K562 (cell line): ENCODE results near the gene ZNF652. TPM values are rescaled to one million over a fixed set of nuclear protein-coding genes. Genes with fewer than 3 reads are reported as not detected.

ENCODE experiments used
- ATAC-seq: fragments of 200-7000 bp; cut with Tn5 transposase; 3 replicates; pipeline ENCODE4 v1.9.1; 2020; ENCODE audit warnings: moderate library complexity
- BruUV-seq: library from RNA; stranded (reverse); fragments of 400-500 nt; replicated peaks from 2 replicates; lab custom pipeline; 2021; lab: Mats Ljungman, UMichigan
- CTCF ChIA-PET: fragments of 300-600 bp; formaldehyde crosslinking; extraction: SDS; loops from one replicate; lab custom pipeline; 2021; ENCODE audit warnings: low intra/inter-chr PET ratio; lab: Yijun Ruan, JAX
- POLR2A ChIA-PET: fragments of 300-600, 350-650 bp; sonication (Branson Sonifier 250); formaldehyde crosslinking; extraction: SDS; loops from one replicate; lab custom pipeline; 2021; ENCODE audit warnings: antibody characterized with exemption, inconsistent platforms; lab: Yijun Ruan, JAX
- DNase-seq, 4 experiments: peaks; one replicate each; pipeline versions ENCODE4 v3.0.0 to v3.0.0-alpha.2; 2011 to 2018; ENCODE audit warnings: low spot score in 3 of 4, mixed read lengths in 3 of 4; ENCODE audit errors: extremely low read depth in 1 of 4
- FAIRE-seq: peaks from 2 replicates; lab custom pipeline; 2011; peaks lifted over from hg19 to GRCh38; lab: Jason Lieb, UNC
- H2AFZ ChIP-seq: 2 replicates; pipeline ENCODE4 v1.6.0; 2011; ENCODE audit warnings: low read depth, low read length, control low read depth, inconsistent platforms
- H3K27ac ChIP-seq: fragments of 200-600 bp; 3 replicates; pipeline ENCODE4 v1.8.0; 2011; ENCODE audit warnings: low read depth, mild to moderate bottlenecking, control low read depth, inconsistent platforms, low read length, moderate library complexity, mixed read lengths; ENCODE audit errors: extremely low read depth
- H3K27me3 ChIP-seq, 2 experiments: fragments of 300-600 bp in 1 of 2; 2 replicates in 1 of 2; 3 replicates in 1 of 2; pipeline versions ENCODE4 v1.6.0 to v1.8.0; 2011; ENCODE audit warnings: inconsistent platforms in 2 of 2, low read length in 2 of 2, mild to moderate bottlenecking in 1 of 2, mixed read lengths in 1 of 2, moderate library complexity in 1 of 2; ENCODE audit not compliant: control insufficient read depth in 2 of 2, insufficient read depth in 2 of 2
- H3K36me3 ChIP-seq: fragments of 300-600 bp; 3 replicates; pipeline ENCODE4 v1.8.0; 2011; ENCODE audit warnings: mild to moderate bottlenecking, low read length, inconsistent platforms; ENCODE audit not compliant: control insufficient read depth, insufficient read depth
- H3K4me1 ChIP-seq, 2 experiments: fragments of 200-600 bp in 1 of 2; replicated peaks in 1 of 2; 2 replicates in 1 of 2; 3 replicates in 1 of 2; pipeline versions ENCODE4 v1.5.1 to v1.8.0; 2011; ENCODE audit warnings: inconsistent platforms in 2 of 2, low read length in 2 of 2, mild to moderate bottlenecking in 1 of 2, mixed read lengths in 1 of 2, moderate library complexity in 1 of 2; ENCODE audit not compliant: control insufficient read depth in 2 of 2, insufficient read depth in 2 of 2
- H3K4me2 ChIP-seq: 2 replicates; pipeline ENCODE4 v1.6.1; 2011; ENCODE audit warnings: low read length, control low read depth, inconsistent platforms, mixed read lengths; ENCODE audit not compliant: insufficient read depth
- H3K4me3 ChIP-seq: fragments of 200-600 bp; sonication (generic), shearing (Covaris generic); 2 replicates; pipeline ENCODE4 v1.5.1; 2016; ENCODE audit warnings: control low read depth, inconsistent platforms
- H3K79me2 ChIP-seq: fragments of 200-600 bp; 3 replicates; pipeline ENCODE4 v1.8.0; 2011; ENCODE audit warnings: low read length, inconsistent platforms; ENCODE audit not compliant: control insufficient read depth, insufficient read depth
- H3K9ac ChIP-seq, 2 experiments: 2 replicates each; pipeline versions ENCODE4 v1.6.0 to v1.6.1; 2011; ENCODE audit warnings: low read depth in 2 of 2, low read length in 2 of 2, control low read depth in 1 of 2, inconsistent platforms in 1 of 2, mild to moderate bottlenecking in 1 of 2, mixed read lengths in 1 of 2; ENCODE audit not compliant: insufficient read depth in 1 of 2
- H3K9me1 ChIP-seq: one replicate; pipeline ENCODE4 v1.6.0; 2011; ENCODE audit warnings: inconsistent platforms, mild to moderate bottlenecking, low read length, moderate library complexity; ENCODE audit not compliant: control insufficient read depth, insufficient read depth
- H3K9me3 ChIP-seq: replicated peaks from 2 replicates; pipeline ENCODE4 v1.5.1; 2011; ENCODE audit warnings: low read depth, low read length, inconsistent platforms; ENCODE audit not compliant: control insufficient read depth, insufficient read depth
- H4K20me1 ChIP-seq: replicated peaks from 2 replicates; pipeline ENCODE4 v1.6.1; 2011; ENCODE audit warnings: low read length, inconsistent platforms, mixed read lengths; ENCODE audit not compliant: control insufficient read depth, insufficient read depth
- CBX5 ChIP-seq: IDR thresholded peaks from 2 replicates; pipeline ENCODE4 v1.6.1; 2014; ENCODE audit warnings: low read depth, borderline replicate concordance
- KAT2B ChIP-seq: IDR thresholded peaks from one replicate; pipeline ENCODE4 v1.6.1; 2012; ENCODE audit warnings: low read depth, mild to moderate bottlenecking, control low read depth, inconsistent platforms, low read length, moderate library complexity
- NFIC ChIP-seq: fragments of 450-650 bp; IDR thresholded peaks from 2 replicates; pipeline ENCODE4 v1.6.1; 2017; ENCODE audit warnings: mild to moderate bottlenecking, inconsistent platforms
- ZNF717 ChIP-seq: fragments of 250-450 bp; sonication (Bioruptor Pico); IDR thresholded peaks from 2 replicates; pipeline ENCODE4 v1.5.0; 2021
- WGBS: fragments of 100-300 bp; shearing (Covaris generic); methylation state at CpG from one replicate; pipeline ENCODE4 v1.1.6; 2016; ENCODE audit warnings: low coverage, mixed read lengths; ENCODE audit not compliant: insufficient coverage; ENCODE audit errors: missing lambda C conversion rate; 5-methylcytosine and 5-hydroxymethylcytosine counted together
- in situ Hi-C: fragments of 300-500 bp; cut with MboI; formaldehyde crosslinking; loops from 4 replicates; pipeline ENCODE4 v1.15.0; 2018; ENCODE audit warnings: inconsistent platforms, mixed read lengths
- intact Hi-C: fragments of 100-400 bp; cut with micrococcal nuclease; formaldehyde crosslinking; loops from 2 replicates; pipeline ENCODE4 v1.14.2; 2022
- polyA plus RNA-seq, 8 experiments: library from polyadenylated mRNA; depleted of rRNA in 4 of 8; stranded (reverse) in 5 of 8; unstranded in 3 of 8; fragments of >200 nt; fragmentation: Nextera tagmentation in 2 of 8; fragmentation: Illumina TruSeq in 1 of 8; extraction: Ambion mirVana in 2 of 8; extraction: Trizol in 1 of 8; gene quantifications; 2 replicates each; pipeline versions ENCODE4 v1.2.1 to v1.2.3, GENCODE V29; 2011 to 2014; ENCODE audit warnings: inconsistent platforms in 1 of 8, missing spikeins in 1 of 8
- total RNA-seq, 7 experiments: library from RNA; depleted of rRNA in 6 of 7; stranded (reverse); fragments of >200 nt in 6 of 7; fragmentation: Illumina TruSeq in 2 of 7; extraction: Trizol in 2 of 7; gene quantifications; 2 replicates each; pipeline versions ENCODE4 v1.2.1 to v1.2.3, GENCODE V29; 2011 to 2021; ENCODE audit warnings: low replicate concordance in 1 of 7
- TF ChIP-seq, protein P1 (sequence below): sonication (generic); formaldehyde crosslinking; IDR thresholded peaks from 2 replicates; pipeline ENCODE4 v1.8.0; 2022; ENCODE audit warnings: mild to moderate bottlenecking, missing genetic modification reagents
- TF ChIP-seq, protein P2 (sequence below): fragments of 450-650 bp; IDR thresholded peaks from 2 replicates; pipeline ENCODE4 v1.6.1; 2016

Gene ZNF652
- total and polyA plus RNA-seq, 9 of the 15 experiments (the other 6 are each of a cell fraction or from before 2014, with no cell fraction given), result 5.1 to 15.5 (median 7.8) TPM

DNA sequence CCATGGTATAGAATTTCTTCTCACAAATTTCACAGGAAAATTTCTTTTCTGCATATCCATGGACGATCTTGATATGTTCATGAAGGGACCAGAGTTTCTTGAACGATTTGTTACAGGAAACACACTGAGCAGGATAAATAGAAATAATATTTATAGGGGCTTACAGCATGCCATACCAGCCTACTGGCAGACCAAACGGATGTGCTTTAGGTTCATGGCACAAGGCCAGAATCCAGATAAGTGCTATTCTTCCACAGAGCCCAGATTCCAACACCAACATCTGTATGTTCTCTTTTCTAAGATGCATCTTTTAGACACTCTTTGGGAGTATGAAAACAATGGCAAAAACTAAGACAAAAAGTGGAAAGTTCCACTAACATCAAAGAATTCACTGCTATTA, 49.3 kb downstream of the ZNF652 start:
- 68% methylated on average over 3 of the region's 3 CpGs for WGBS
- no peaks in the 10 kb centered on the region; a peak in 3 of 5 replicates for H3K4me1 ChIP-seq
- peaks cover 17% of the 10 kb centered on the region; the same call in 2 of the 3 replicates for H3K36me3 ChIP-seq
- POLR2A ChIA-PET, result interaction anchor here (0.6 kb wide), 1 partner anchor 37 kb away, joined by 3 read pairs; no protein-coding TSS in a partner anchor
- no TSS peak for BruUV-seq
- CTCF ChIA-PET, result no interaction called here
- no peak for DNase-seq
- no peak overlapping the region for H3K9ac ChIP-seq
- H3K27ac ChIP-seq, result no peak overlapping the region
- no peak overlapping the region for H2AFZ ChIP-seq
- H3K4me3 ChIP-seq, result no peak overlapping the region
- H3K9me1 ChIP-seq, result no peaks in the 10 kb centered on the region
- no peaks in the 10 kb centered on the region for H3K27me3 ChIP-seq
- in situ Hi-C loops (no loop called here), intact Hi-C loops (no loop called here)
- no peak overlapping the region for H3K4me2 ChIP-seq
- FAIRE-seq, result no peak
- H3K79me2 ChIP-seq, result no peaks in the 10 kb centered on the region
- TF ChIP-seq NFIC (peak; percentile 44; the same call in 1 of the 2 replicates), CBX5 (no peak), ZNF717 (CRISPR knock-in tag) (no peak)
- TF ChIP-seq, protein P1, sequence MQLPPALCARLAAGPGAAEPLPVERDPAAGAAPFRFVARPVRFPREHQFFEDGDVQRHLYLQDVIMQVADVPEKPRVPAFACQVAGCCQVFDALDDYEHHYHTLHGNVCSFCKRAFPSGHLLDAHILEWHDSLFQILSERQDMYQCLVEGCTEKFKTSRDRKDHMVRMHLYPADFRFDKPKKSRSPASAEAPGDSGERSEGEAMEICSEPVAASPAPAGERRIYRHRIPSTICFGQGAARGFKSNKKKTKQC (CRISPR knock-in tag), result no peak
- H4K20me1 ChIP-seq, result no peaks in the 10 kb centered on the region
- ATAC-seq, result no peak
- no peaks in the 10 kb centered on the region for H3K9me3 ChIP-seq

DNA sequence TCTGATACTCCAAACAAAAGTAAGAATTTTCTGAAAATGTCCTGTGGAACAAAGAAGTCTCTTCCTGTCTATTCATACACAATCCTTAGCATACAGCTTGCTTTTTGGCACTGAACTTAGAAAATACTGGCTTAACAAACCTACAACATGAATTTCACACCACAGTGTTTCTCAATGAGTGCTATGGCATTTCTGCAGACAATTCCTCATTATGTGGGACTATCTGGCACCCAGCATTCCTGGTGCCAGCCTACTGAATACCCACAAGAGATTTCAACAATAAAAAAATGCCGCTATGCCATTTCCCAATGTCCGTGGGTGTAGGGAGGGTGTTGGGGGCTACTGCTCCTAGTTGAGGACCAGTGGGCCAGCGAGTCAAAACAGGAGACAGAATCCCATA, 62.1 kb downstream of the ZNF652 start:
- in situ Hi-C loops (no loop called here), intact Hi-C loops (no loop called here)
- H3K27me3 ChIP-seq, result no peaks in the 10 kb centered on the region
- no peak overlapping the region for H3K4me2 ChIP-seq
- no peak overlapping the region for H3K4me3 ChIP-seq
- H3K27ac ChIP-seq, result no peak overlapping the region
- ChIA-PET POLR2A (interaction anchor here (0.6 to 0.9 kb wide), 2 partner anchors 10 to 20 kb away, joined by 3 read pairs; no protein-coding TSS in a partner anchor), CTCF (no interaction called here)
- TF ChIP-seq, protein P2, sequence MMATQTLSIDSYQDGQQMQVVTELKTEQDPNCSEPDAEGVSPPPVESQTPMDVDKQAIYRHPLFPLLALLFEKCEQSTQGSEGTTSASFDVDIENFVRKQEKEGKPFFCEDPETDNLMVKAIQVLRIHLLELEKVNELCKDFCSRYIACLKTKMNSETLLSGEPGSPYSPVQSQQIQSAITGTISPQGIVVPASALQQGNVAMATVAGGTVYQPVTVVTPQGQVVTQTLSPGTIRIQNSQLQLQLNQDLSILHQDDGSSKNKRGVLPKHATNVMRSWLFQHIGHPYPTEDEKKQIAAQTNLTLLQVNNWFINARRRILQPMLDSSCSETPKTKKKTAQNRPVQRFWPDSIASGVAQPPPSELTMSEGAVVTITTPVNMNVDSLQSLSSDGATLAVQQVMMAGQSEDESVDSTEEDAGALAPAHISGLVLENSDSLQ, result no peak
- no peak for TF ChIP-seq KAT2B
- no peaks in the 10 kb centered on the region for H4K20me1 ChIP-seq
- no peaks in the 10 kb centered on the region for H3K79me2 ChIP-seq
- no peak overlapping the region for H3K9ac ChIP-seq
- peaks cover 7% of the 10 kb centered on the region; the same call in 1 of the 3 replicates for H3K36me3 ChIP-seq
- 75% methylated on average over 3 of the region's 3 CpGs for WGBS
- no peaks in the 10 kb centered on the region for H3K9me1 ChIP-seq
- H3K4me1 ChIP-seq, result peaks cover 0 to under 1% of the 10 kb centered on the region in 2 experiments; a peak in 3 of 5 replicates
- FAIRE-seq (no peak), DNase-seq (no peak), ATAC-seq (no peak)
- H3K9me3 ChIP-seq, result no peaks in the 10 kb centered on the region
- BruUV-seq, result no TSS peak
- H2AFZ ChIP-seq, result no peak overlapping the region
